K562 (cell line): ENCODE measurements around the gene HEATR3. TPM values are rescaled to one million over a fixed set of nuclear protein-coding genes. Genes with fewer than 3 reads are reported as not detected.

Experiments used
- MAFG ChIP-seq: fragments of 450-650 bp; conservative IDR thresholded peaks from 2 replicates; pipeline ENCODE4 v1.6.1; 2016; ENCODE audit warnings: missing genetic modification characterization, missing compliant biosample characterization
- NFATC3 ChIP-seq: fragments of 450-650 bp; IDR thresholded peaks from 2 replicates; pipeline ENCODE4 v1.6.1; 2017; ENCODE audit warnings: mild to moderate bottlenecking
- polyA plus RNA-seq, 8 experiments: library from polyadenylated mRNA; depleted of rRNA in 4 of 8; stranded (reverse) in 5 of 8; unstranded in 3 of 8; fragments of >200 nt; fragmentation: Nextera tagmentation in 2 of 8; fragmentation: Illumina TruSeq in 1 of 8; extraction: Ambion mirVana in 2 of 8; extraction: Trizol in 1 of 8; gene quantifications; 2 replicates each; pipeline versions ENCODE4 v1.2.1 to v1.2.3, GENCODE V29; 2011 to 2014; ENCODE audit warnings: inconsistent platforms in 1 of 8, missing spikeins in 1 of 8
- small RNA-seq: library from RNA; depleted of rRNA; stranded (forward); fragments of <200 nt; gene quantifications from one replicate; pipeline ENCODE3, GENCODE V24; 2014
- total RNA-seq, 7 experiments: library from RNA; depleted of rRNA in 6 of 7; stranded (reverse); fragments of >200 nt in 6 of 7; fragmentation: Illumina TruSeq in 2 of 7; extraction: Trizol in 2 of 7; gene quantifications; 2 replicates each; pipeline versions ENCODE4 v1.2.1 to v1.2.3, GENCODE V29; 2011 to 2021; ENCODE audit warnings: low replicate concordance in 1 of 7
- TF ChIP-seq, protein P1 (sequence below): fragments of 450-650 bp; formaldehyde crosslinking; conservative IDR thresholded peaks from 2 replicates; pipeline ENCODE4 v1.4.0; 2022; ENCODE audit warnings: mild to moderate bottlenecking, missing genetic modification characterization

HEATR3 gene
- total and polyA plus RNA-seq, 9 of the 15 experiments (the other 6 are each of a cell fraction or from before 2014, with no cell fraction given) = 1.7 to 30.2 (median 18.8) TPM

DNA sequence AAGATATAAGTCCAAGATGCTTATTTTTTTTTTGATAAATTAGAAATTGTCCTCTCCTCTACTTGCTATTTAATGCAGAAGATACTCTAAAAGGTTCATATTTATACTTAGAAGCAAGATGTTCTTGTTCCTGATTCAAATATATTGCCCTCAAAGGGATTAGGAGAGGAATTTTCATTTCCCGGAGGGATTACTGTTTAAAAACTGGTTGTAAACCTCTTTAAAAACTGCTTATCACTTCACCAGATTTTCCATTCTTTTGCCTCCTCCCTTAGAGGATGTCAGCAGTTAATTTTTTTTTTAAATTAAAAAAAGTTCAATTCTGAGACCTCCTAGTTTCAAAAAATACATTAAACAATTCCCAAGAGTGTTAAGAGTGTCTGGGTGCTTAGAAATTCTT is 90.2 kb downstream of the HEATR3 start (continued):
- TF ChIP-seq, protein P1, sequence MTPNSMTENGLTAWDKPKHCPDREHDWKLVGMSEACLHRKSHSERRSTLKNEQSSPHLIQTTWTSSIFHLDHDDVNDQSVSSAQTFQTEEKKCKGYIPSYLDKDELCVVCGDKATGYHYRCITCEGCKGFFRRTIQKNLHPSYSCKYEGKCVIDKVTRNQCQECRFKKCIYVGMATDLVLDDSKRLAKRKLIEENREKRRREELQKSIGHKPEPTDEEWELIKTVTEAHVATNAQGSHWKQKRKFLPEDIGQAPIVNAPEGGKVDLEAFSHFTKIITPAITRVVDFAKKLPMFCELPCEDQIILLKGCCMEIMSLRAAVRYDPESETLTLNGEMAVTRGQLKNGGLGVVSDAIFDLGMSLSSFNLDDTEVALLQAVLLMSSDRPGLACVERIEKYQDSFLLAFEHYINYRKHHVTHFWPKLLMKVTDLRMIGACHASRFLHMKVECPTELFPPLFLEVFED (CRISPR knock-in tag) = no peak
- TF ChIP-seq MAFG (tag) = no peak
- TF ChIP-seq NFATC3 = no peak
- TF ChIP-seq, all 486 proteins: peak for 0

Small RNAs within 50 kb of the gene (small RNA-seq; reads per million reads assigned to genes)
- not detected for gene RF00017
- not detected for gene RF00156
- not detected for gene RNY4P3
- gene RPL10P14 = not detected

Other genes with a start within 250 kb of the HEATR3 start
- gene ZNF423, start 209.9 kb upstream of the HEATR3 start, total RNA-seq (2014; rRNA removed) = not detected in 2 replicates
- gene ZNF423, start 209.9 kb upstream of the HEATR3 start, total RNA-seq (2014; rRNA removed; fragmentation: Illumina TruSeq; extraction: Trizol) = not detected in 2 replicates
- gene ZNF423, start 209.9 kb upstream of the HEATR3 start, total RNA-seq (2015; rRNA removed; fragmentation: Illumina TruSeq; extraction: Trizol) = not detected in 2 replicates
- gene ZNF423, start 209.9 kb upstream of the HEATR3 start, total RNA-seq (2021) = not detected in 2 replicates
- gene ZNF423, start 209.9 kb upstream of the HEATR3 start, polyA plus RNA-seq (2011; rRNA removed) = not detected in 2 replicates
- gene ZNF423, start 209.9 kb upstream of the HEATR3 start, polyA plus RNA-seq (2014; fragmentation: Illumina TruSeq; extraction: Trizol) = not detected in 2 replicates
- gene ZNF423, start 209.9 kb upstream of the HEATR3 start, polyA plus RNA-seq (2014; fragmentation: Nextera tagmentation; extraction: Ambion mirVana) = not detected
- not detected in 2 replicates for gene ZNF423, start 209.9 kb upstream of the HEATR3 start, polyA plus RNA-seq (2014; rRNA removed)
- 7.6 and 11.8 TPM in 2 replicates for gene CNEP1R1, start 40.7 kb upstream of the HEATR3 start, total RNA-seq (2014; rRNA removed)
- 11.4 and 15.8 TPM in 2 replicates for gene CNEP1R1, start 40.7 kb upstream of the HEATR3 start, total RNA-seq (2014; rRNA removed; fragmentation: Illumina TruSeq; extraction: Trizol)
- gene CNEP1R1, start 40.7 kb upstream of the HEATR3 start, total RNA-seq (2015; rRNA removed; fragmentation: Illumina TruSeq; extraction: Trizol) = 11.7 and 13.8 TPM in 2 replicates
- 8.8 and 10.9 TPM in 2 replicates for gene CNEP1R1, start 40.7 kb upstream of the HEATR3 start, total RNA-seq (2021)
- gene CNEP1R1, start 40.7 kb upstream of the HEATR3 start, polyA plus RNA-seq (2011; rRNA removed) = 19.4 and 20.1 TPM in 2 replicates
- gene CNEP1R1, start 40.7 kb upstream of the HEATR3 start, polyA plus RNA-seq (2014; fragmentation: Illumina TruSeq; extraction: Trizol) = 8.1 and 8.8 TPM in 2 replicates
- gene CNEP1R1, start 40.7 kb upstream of the HEATR3 start, polyA plus RNA-seq (2014; fragmentation: Nextera tagmentation; extraction: Ambion mirVana) = 10 to 100 TPM in 1 of 2 experiments, 1 to 10 TPM in 1; 9.7 to 10.8 TPM
- 9.7 and 10.6 TPM in 2 replicates for gene CNEP1R1, start 40.7 kb upstream of the HEATR3 start, polyA plus RNA-seq (2014; rRNA removed)
- gene TENT4B, start 87.3 kb downstream of the HEATR3 start, total RNA-seq (2014; rRNA removed) = 5.8 and 6.8 TPM in 2 replicates
- gene TENT4B, start 87.3 kb downstream of the HEATR3 start, total RNA-seq (2014; rRNA removed; fragmentation: Illumina TruSeq; extraction: Trizol) = 7.0 and 7.5 TPM in 2 replicates
- gene TENT4B, start 87.3 kb downstream of the HEATR3 start, total RNA-seq (2015; rRNA removed; fragmentation: Illumina TruSeq; extraction: Trizol) = 6.6 and 7.0 TPM in 2 replicates
- gene TENT4B, start 87.3 kb downstream of the HEATR3 start, total RNA-seq (2021) = 7.8 and 8.4 TPM in 2 replicates
- 5.9 and 6.9 TPM in 2 replicates for gene TENT4B, start 87.3 kb downstream of the HEATR3 start, polyA plus RNA-seq (2011; rRNA removed)
- 6.9 and 8.3 TPM in 2 replicates for gene TENT4B, start 87.3 kb downstream of the HEATR3 start, polyA plus RNA-seq (2014; fragmentation: Illumina TruSeq; extraction: Trizol)
- 1 to 10 TPM; 5.2 to 7.7 TPM for gene TENT4B, start 87.3 kb downstream of the HEATR3 start, polyA plus RNA-seq (2014; fragmentation: Nextera tagmentation; extraction: Ambion mirVana)
- gene TENT4B, start 87.3 kb downstream of the HEATR3 start, polyA plus RNA-seq (2014; rRNA removed) = 4.1 and 5.8 TPM in 2 replicates
- 59.0 and 73.5 TPM in 2 replicates for gene ADCY7, start 200.6 kb downstream of the HEATR3 start, total RNA-seq (2014; rRNA removed)
- gene ADCY7, start 200.6 kb downstream of the HEATR3 start, total RNA-seq (2014; rRNA removed; fragmentation: Illumina TruSeq; extraction: Trizol) = 15.9 and 19.0 TPM in 2 replicates
- 28.6 and 29.9 TPM in 2 replicates for gene ADCY7, start 200.6 kb downstream of the HEATR3 start, total RNA-seq (2015; rRNA removed; fragmentation: Illumina TruSeq; extraction: Trizol)
- gene ADCY7, start 200.6 kb downstream of the HEATR3 start, total RNA-seq (2021) = 104 and 108 TPM in 2 replicates
- gene ADCY7, start 200.6 kb downstream of the HEATR3 start, polyA plus RNA-seq (2011; rRNA removed) = 28.6 and 31.0 TPM in 2 replicates
- gene ADCY7, start 200.6 kb downstream of the HEATR3 start, polyA plus RNA-seq (2014; fragmentation: Illumina TruSeq; extraction: Trizol) = 26.4 and 37.3 TPM in 2 replicates
- 1 to 10 TPM; 2.3 to 2.4 TPM for gene ADCY7, start 200.6 kb downstream of the HEATR3 start, polyA plus RNA-seq (2014; fragmentation: Nextera tagmentation; extraction: Ambion mirVana)
- gene ADCY7, start 200.6 kb downstream of the HEATR3 start, polyA plus RNA-seq (2014; rRNA removed) = 49.4 and 64.0 TPM in 2 replicates